ENCODE results near the gene CACNA2D4.

DNA sequence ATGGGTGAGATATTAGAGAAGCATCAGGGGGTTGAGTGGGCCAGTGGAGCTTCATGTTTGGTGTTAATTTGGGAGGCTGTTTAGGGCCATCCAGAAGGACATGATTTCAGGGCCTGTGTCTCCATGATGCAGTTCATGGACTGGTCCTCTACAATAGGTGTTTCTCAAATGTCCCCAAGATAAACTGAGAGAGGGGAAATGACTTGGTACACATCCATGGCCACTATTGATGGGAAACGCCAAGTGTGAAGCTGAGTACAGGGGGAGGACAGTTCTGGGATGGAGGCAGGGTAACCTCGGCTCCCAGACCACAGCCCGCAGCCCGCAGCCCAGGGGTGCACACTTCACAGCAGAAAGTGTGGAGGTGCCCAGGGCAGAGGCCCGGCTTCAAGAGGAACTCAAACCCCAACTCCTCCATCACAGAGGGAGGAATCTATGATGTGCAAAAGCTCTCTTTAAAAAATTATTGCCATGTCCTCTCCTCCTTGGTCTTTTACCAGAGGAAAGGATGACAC, 33.3 kb downstream of the CACNA2D4 start:
- no peak for TF ChIP-seq POLR2A (IDR thresholded peaks at IDR 0.05; ENCODE audit: low read depth)
- TF ChIP-seq, protein P1, sequence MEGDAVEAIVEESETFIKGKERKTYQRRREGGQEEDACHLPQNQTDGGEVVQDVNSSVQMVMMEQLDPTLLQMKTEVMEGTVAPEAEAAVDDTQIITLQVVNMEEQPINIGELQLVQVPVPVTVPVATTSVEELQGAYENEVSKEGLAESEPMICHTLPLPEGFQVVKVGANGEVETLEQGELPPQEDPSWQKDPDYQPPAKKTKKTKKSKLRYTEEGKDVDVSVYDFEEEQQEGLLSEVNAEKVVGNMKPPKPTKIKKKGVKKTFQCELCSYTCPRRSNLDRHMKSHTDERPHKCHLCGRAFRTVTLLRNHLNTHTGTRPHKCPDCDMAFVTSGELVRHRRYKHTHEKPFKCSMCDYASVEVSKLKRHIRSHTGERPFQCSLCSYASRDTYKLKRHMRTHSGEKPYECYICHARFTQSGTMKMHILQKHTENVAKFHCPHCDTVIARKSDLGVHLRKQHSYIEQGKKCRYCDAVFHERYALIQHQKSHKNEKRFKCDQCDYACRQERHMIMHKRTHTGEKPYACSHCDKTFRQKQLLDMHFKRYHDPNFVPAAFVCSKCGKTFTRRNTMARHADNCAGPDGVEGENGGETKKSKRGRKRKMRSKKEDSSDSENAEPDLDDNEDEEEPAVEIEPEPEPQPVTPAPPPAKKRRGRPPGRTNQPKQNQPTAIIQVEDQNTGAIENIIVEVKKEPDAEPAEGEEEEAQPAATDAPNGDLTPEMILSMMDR (IDR thresholded peaks at IDR 0.05): no peak
- no peak for TF ChIP-seq POLR2AphosphoS5 (IDR thresholded peaks at IDR 0.05)

Measured in esophagus muscularis mucosa (tissue), 3 donors.